GM15510 (cell line): ENCODE data around the gene CAT.

Source experiments
- POLR2A ChIP-seq: IDR thresholded peaks from 3 replicates; pipeline ENCODE4 v1.6.1; 2011; ENCODE audit warnings: borderline replicate concordance; ENCODE audit not compliant: insufficient read length; ENCODE audit errors: extremely low read depth

CAT gene

DNA sequence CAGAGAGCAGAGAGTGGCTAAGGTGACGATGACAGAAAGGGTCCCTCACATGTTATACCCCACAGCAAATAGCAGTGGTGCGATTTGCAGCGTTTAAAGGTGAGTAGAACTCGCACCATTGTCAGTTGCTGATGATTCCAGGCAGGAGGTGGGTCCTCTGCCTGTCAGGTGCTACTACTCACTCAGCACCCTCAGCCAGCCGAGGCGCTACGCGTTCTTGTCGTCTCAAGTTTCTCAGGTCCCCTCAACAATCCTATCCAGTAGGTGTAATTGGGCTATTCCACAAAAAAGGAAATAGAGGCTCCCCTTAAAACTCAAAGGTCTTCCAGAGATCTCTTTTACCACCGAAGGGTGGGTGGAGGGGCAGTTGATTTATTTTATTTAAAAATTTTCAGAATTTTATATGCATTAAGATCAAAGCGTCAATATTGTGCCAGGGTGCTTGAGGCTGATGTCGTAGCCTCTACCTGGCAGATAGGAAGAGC, 56.5 kb downstream of the CAT start:
- TF ChIP-seq POLR2A, result no peak

GRCh38 chr11:34495724-34496377, 57.1 kb downstream of the CAT start:
- no peak for TF ChIP-seq POLR2A

DNA sequence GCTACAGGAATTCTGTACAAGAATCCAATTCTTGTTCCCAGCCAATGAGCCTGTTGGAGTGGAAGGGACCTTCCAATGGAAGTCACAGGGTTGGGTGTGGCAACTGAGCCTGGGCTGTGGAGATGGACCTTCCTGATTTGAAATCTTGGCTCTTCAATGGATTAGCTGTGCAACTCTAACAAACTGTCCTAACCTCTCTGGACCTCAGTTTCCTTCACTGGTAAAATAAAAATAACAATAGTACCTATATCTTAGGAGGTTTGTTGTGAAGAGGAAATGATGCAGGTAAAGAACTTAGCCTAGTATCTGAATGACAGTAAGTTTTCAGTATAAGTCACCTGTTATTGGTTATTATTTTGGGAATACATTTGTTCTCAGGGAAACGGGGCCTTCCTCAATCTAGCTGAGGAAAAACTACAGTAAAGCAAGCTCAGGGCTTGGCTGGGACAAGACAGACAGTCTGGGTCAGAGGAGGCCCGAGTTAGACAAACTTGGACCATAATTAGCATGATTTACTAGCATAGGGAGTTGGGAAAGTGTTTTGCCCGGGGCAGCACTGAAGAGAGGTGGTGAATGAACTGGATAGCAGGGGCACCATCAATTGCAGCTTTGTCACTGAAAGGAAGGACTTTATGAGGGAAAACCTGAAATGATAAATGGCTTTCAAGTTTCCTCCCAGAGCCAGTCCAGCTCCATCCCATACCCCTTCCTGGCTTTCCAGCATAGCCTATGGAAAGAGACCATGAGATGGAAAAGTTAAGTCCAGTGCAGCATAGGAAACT, 61.2 kb downstream of the CAT start:
- TF ChIP-seq POLR2A, result no peak

DNA sequence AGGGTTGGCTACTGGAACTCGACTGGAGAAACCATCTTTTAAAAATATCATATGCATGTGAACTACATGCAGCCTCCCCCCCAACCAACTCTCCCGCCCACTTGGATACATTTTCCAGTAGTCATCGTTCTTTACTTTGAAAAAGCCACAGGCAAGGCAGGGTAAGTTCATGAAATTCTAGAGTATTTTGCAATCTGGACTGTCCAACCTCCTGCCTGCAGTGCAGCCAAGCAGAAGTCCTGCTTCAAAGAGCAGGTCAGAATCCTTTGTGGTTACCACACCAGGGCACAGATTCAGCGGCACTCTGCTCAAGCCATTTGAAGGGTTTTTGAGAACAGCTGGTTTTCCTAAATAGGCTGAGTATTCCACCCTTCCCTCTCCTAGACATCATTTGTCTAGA, 62.8 kb downstream of the CAT start:
- no peak for TF ChIP-seq POLR2A

GRCh38 chr11:34501949-34502348, 63.2 kb downstream of the CAT start:
- TF ChIP-seq POLR2A, result no peak

DNA sequence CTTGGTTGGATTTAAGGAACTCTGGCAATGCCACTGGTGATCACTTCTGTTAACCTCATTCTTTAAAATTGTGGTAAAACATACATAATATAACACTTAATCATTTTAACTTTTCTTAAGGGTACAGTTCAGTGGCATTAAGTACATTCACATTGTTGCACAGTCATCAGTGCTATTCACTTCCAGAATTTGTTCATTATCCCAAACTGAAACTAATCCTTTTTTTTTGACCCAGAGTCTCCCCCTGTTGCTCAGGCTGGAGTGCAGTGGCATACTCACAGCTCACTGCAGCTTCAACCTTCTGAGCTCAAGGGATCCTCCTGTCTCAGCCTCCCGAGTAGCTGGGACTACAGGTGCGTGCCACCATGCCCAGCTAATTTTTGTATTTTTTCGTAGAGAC, 64.2 kb downstream of the CAT start:
- no peak for TF ChIP-seq POLR2A

DNA sequence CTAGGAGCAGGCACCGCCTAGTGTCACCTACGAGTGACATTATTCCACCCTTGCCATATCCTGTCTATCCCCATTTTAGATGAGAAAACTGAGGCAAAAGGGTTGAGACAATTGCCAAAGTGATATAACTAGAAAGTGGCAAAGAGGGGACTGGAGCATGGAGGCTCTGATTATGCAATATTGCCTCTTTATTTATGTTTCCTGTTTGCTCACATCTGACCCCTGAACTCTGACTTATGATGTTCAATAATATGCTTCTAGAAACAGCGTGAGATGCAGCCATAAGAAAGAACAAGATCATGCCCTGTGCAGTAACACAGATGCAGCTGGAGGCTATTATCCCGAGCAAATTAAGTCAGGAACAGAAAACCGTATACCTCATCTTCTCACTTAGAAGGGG, 67.1 kb downstream of the CAT start:
- no peak for TF ChIP-seq POLR2A

- TF ChIP-seq POLR2A, result no peak
These were observed 68.4 kb downstream of the CAT start for GRCh38 chr11:34507156-34507555.

GRCh38 chr11:34507610-34508009, 68.9 kb downstream of the CAT start:
- no peak for TF ChIP-seq POLR2A

DNA sequence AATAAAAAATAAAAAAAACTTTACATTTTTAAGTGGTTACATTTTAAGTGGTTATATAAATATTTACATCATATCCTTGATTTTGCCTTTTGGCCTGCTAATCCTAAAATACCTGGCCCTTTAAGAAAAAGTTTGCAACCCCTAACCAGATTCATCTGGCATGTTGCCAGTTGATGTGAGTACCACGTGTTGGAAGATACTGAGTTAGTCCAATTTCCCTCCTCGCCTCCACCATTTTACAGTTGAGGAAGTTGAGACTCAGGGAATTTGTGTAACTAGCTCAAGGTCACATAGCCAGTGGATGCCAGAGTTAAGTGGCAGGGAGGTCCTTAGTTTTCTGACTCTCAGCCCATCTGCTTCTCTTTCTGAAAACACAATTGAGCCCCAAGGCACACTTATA, 69.8 kb downstream of the CAT start:
- no peak for TF ChIP-seq POLR2A

GRCh38 chr11:34509336-34509876, 70.7 kb downstream of the CAT start:
- no peak for TF ChIP-seq POLR2A

DNA sequence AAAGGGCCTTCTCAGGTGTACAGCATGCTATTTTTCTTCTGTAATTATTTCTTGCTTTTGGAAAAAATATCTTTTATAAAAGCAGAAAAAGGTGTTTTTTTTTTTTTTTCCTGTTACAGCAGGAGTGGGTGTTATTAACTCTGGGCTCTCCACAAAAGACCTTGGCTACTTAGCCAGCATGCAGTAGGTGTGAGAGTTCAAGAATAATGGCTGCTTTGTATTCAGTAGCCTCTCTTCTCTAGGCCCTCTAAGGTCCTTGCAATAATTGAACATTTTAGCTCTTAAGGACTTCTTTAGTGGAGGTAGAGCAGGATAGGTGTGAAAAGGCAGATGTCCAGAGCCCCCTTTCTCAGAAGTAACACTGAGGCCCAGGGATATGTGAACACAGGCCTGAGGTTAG, 71.5 kb downstream of the CAT start:
- no peak for TF ChIP-seq POLR2A

GRCh38 chr11:34510673-34511072, 71.9 kb downstream of the CAT start:
- no peak for TF ChIP-seq POLR2A

- TF ChIP-seq POLR2A, result no peak
These were observed 74.3 kb downstream of the CAT start for GRCh38 chr11:34512840-34513681.
